MCF 10A (cell line): ENCODE results near the gene ADAMTS14. TPM values are rescaled to one million over a fixed set of nuclear protein-coding genes. Genes with fewer than 3 reads are reported as not detected.

Experiments
- BruUV-seq: library from RNA; stranded (reverse); fragments of 400-500 nt; replicated peaks from 2 replicates; lab custom pipeline; 2021; lab: Mats Ljungman, UMichigan
- CTCF ChIA-PET: fragments of 300-600 bp; sonication (Branson Sonifier 250); formaldehyde crosslinking; extraction: SDS; loops from one replicate; lab custom pipeline; 2021; ENCODE audit warnings: antibody characterized with exemption, inconsistent platforms; lab: Yijun Ruan, JAX
- POLR2A ChIA-PET: fragments of 300-600, 350-650 bp; sonication (Branson Sonifier 250); formaldehyde crosslinking; extraction: SDS; loops from one replicate; lab custom pipeline; 2020; ENCODE audit warnings: antibody characterized with exemption, inconsistent platforms; lab: Yijun Ruan, JAX
- DNase-seq: peaks from one replicate; pipeline ENCODE4 v3.0.0-alpha.2; 2018; ENCODE audit not compliant: unreplicated experiment
- H3K27ac Mint-ChIP-seq: one replicate; pipeline ENCODE4 v1.8.0; 2022; ENCODE audit warnings: mild to moderate bottlenecking, low read depth, mixed read lengths; ENCODE audit not compliant: unreplicated experiment
- H3K27me3 Mint-ChIP-seq: one replicate; pipeline ENCODE4 v1.8.0; 2022; ENCODE audit warnings: mixed read lengths; ENCODE audit not compliant: insufficient read depth, unreplicated experiment
- H3K36me3 Mint-ChIP-seq: one replicate; pipeline ENCODE4 v1.8.0; 2022; ENCODE audit warnings: mild to moderate bottlenecking, moderate library complexity, mixed read lengths; ENCODE audit not compliant: insufficient read depth, unreplicated experiment
- H3K4me1 Mint-ChIP-seq: one replicate; pipeline ENCODE4 v1.8.0; 2022; ENCODE audit warnings: mixed read lengths; ENCODE audit not compliant: insufficient read depth, unreplicated experiment
- H3K4me3 Mint-ChIP-seq: one replicate; pipeline ENCODE4 v1.8.0; 2022; ENCODE audit warnings: mild to moderate bottlenecking, moderate library complexity, mixed read lengths; ENCODE audit not compliant: unreplicated experiment
- H3K9me3 Mint-ChIP-seq: one replicate; pipeline ENCODE4 v1.8.0; 2022; ENCODE audit warnings: mixed read lengths; ENCODE audit not compliant: unreplicated experiment
- intact Hi-C: fragments of 100-400 bp; cut with micrococcal nuclease; formaldehyde crosslinking; loops from 2 replicates; pipeline ENCODE4 v1.14.1; 2022
- total RNA-seq: library from RNA; stranded (reverse); gene quantifications from 2 replicates; pipeline ENCODE4 v1.2.3, GENCODE V29; 2022
- TF ChIP-seq, protein P1 (sequence below): fragments of 200-600 bp; IDR thresholded peaks from one replicate; pipeline ENCODE4 v1.8.0; 2022; ENCODE audit warnings: antibody characterized with exemption, mild to moderate bottlenecking; ENCODE audit not compliant: unreplicated experiment

ADAMTS14 gene
- total RNA-seq, 1 experiment from 2014 or later: not detected

DNA sequence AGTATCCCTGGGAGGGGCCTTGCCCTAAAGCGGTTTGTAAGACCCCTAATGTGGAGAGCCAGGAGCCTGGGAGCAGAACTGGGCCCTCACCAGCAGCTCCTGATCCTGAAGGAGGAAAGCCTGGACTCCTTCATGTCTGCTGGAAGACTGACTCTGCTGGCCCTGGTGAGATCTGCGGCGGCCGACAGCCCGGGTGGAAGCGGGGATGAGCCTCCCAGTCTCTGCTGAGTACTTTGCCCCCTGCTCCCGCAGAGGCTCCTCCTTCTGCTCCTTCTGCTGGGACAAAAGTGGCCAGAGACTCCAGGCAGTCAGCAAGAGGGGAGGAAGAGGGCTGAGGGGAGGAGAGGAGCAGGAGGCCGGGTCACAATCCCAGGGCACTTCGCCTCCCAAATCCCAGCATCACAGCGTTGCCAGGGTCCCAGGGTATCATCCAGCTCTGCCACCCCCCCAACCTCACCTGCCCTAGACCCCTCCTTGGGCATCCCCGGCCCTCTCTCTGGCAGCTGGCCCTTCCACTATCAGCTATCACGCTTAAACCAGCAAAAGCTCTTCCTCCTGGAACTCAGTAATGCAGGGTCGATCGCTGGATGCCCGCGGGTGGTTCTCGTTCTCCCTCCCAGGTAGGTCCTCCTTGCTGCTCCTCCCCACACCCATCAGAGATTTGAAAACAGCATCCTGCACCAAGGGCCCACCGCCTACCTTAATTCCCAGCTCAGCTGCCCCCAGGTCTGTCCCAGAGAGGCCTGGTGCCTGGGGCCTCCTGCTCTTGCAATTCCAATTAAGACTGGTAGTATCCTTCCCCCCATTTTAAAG lies 105.0 kb downstream of the ADAMTS14 start:
- H3K9me3 Mint-ChIP-seq: no peaks in the 10 kb centered on the region

DNA sequence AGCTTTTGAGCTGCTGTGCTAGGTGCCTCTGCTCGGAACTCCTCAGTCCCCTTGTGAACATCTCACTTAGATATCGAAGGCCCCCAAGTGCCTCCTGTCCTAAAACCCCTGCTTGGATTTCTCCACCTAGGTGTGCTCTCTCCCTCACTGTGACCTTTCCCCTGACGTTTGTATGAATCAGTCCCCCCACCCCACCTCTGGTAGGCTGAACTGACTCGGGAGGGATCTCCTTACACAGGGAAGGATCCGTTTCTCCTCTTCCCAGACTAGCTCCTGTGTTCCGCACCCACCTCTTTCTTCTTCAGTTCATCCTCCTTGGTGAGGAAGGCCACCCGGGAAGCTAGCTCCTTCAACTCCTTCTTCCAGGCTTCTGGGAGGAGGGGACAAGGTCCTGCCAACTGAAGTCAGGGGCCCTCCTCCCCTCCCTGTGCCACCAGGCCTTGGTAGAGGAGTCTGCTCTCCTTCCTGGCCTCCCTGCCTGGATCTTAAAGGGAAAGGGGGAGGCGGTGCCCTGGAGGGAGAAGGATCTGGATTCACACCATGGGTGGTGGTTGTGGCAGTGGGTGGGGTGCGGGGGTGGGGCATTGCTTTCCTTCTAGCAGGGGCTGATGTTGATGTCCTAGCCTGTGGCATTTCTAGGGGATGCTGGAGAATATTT lies 106.1 kb downstream of the ADAMTS14 start:
- H3K9me3 Mint-ChIP-seq: no peaks in the 10 kb centered on the region
- TF ChIP-seq, protein P1, sequence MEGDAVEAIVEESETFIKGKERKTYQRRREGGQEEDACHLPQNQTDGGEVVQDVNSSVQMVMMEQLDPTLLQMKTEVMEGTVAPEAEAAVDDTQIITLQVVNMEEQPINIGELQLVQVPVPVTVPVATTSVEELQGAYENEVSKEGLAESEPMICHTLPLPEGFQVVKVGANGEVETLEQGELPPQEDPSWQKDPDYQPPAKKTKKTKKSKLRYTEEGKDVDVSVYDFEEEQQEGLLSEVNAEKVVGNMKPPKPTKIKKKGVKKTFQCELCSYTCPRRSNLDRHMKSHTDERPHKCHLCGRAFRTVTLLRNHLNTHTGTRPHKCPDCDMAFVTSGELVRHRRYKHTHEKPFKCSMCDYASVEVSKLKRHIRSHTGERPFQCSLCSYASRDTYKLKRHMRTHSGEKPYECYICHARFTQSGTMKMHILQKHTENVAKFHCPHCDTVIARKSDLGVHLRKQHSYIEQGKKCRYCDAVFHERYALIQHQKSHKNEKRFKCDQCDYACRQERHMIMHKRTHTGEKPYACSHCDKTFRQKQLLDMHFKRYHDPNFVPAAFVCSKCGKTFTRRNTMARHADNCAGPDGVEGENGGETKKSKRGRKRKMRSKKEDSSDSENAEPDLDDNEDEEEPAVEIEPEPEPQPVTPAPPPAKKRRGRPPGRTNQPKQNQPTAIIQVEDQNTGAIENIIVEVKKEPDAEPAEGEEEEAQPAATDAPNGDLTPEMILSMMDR: no peak
- no peaks in the 10 kb centered on the region for H3K27me3 Mint-ChIP-seq
- BruUV-seq: no TSS peak
- POLR2A ChIA-PET: interaction anchor here (0.9 kb wide), 1 partner anchor 26 kb away, joined by 3 read pairs; no protein-coding TSS in a partner anchor
- DNase-seq: no peak
- H3K4me3 Mint-ChIP-seq: no peak overlapping the region
- CTCF ChIA-PET: interaction anchor here (0.6 to 1.0 kb wide), 3 partner anchors 19 to 230 kb away, joined by 3 read pairs; no protein-coding TSS in a partner anchor
- no peaks in the 10 kb centered on the region for H3K36me3 Mint-ChIP-seq
- intact Hi-C loops: no loop called here
- no peak overlapping the region for H3K27ac Mint-ChIP-seq
- H3K4me1 Mint-ChIP-seq: peaks cover 6% of the 10 kb centered on the region

More for the DNA sequence above, 105.0 kb downstream of the ADAMTS14 start:
- Mint-ChIP-seq H3K4me1 (peaks cover 6% of the 10 kb centered on the region), H3K36me3 (no peaks in the 10 kb centered on the region), H3K27me3 (no peaks in the 10 kb centered on the region), H3K27ac (no peak overlapping the region), H3K4me3 (no peak overlapping the region)
- intact Hi-C loops: no loop called here
- DNase-seq: no peak
- TF ChIP-seq, protein P1: no peak
- no TSS peak for BruUV-seq
- POLR2A ChIA-PET: interaction anchor here (0.9 kb wide), 1 partner anchor 27 kb away, joined by 3 read pairs; no protein-coding TSS in a partner anchor
- CTCF ChIA-PET: interaction anchor here (0.6 to 1.2 kb wide), 3 partner anchors 227 to 475 kb away, joined by 3 to 4 read pairs (median 3); no protein-coding TSS in a partner anchor

DNA sequence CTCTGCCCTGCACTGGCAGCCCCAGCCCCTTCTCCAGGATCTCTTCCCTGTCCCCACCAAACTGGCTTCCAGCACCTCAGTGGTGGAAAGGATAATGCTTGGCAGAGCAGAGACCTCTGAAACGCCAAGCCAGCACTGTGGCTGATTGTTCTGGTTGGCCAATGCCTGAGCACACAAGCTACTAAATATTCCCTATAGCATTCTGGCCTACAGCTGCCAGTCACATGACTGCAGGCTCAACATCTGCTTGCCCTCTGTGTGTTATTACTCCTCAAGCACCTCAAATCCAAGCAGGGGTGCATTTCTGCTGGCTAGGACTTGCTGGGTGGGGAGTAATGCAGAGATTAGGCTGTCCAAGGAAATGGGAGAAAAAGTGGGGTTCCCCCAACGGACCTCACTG lies 106.8 kb downstream of the ADAMTS14 start:
- Mint-ChIP-seq H3K27me3 (no peaks in the 10 kb centered on the region), H3K4me3 (no peak overlapping the region), H3K27ac (no peak overlapping the region), H3K36me3 (no peaks in the 10 kb centered on the region), H3K4me1 (peaks cover 6% of the 10 kb centered on the region), H3K9me3 (no peaks in the 10 kb centered on the region)
- POLR2A ChIA-PET: no interaction called here
- TF ChIP-seq, protein P1: no peak
- BruUV-seq: no TSS peak
- intact Hi-C loops: no loop called here
- DNase-seq: no peak
- CTCF ChIA-PET: interaction anchor here (0.6 kb wide), 1 partner anchor 20 kb away, joined by 3 read pairs; no protein-coding TSS in a partner anchor
